ENCODE data around the gene EPSTI1.

The EPSTI1 gene

DNA sequence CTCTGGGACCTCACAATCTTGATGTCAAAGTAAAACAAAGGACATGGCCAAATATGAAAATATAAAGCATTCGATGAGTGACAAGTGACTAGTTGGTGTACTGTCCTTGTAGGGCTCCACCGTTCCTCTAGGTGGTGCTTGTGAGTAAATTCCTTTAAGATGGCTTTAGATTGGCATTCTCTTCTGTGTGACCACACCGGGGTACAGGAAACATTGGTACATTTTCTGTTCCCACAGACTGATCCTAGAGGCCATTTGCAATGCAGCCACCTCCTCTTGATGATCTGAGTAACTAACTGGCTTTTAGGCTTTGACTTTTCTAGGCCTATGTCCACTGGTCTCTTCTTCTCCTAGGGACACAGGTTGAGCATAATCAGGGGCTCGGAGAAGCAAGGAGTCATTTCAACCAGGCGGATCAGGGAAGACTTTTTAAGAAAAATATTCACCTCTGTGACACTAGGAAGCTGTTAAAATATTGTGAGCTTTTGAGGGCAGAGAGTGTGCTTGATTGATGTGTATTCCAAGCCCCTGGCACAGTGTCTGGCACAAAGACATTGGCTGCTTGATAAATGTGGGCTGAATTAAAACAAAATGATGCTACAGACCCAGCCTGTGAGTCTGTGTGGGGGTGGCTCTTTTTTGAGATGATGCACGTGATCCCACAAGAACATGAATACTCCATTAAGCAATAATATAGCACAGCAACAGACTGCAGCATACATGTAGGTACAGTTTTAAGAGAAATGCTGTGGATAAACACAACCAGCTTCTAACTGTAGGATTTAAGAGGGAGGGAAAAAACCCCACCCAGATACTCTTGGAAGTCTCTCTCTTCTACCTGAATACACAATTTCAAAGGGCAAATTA lies 21.0 kb downstream of the EPSTI1 start:
- DNase-seq, result no peak

DNA sequence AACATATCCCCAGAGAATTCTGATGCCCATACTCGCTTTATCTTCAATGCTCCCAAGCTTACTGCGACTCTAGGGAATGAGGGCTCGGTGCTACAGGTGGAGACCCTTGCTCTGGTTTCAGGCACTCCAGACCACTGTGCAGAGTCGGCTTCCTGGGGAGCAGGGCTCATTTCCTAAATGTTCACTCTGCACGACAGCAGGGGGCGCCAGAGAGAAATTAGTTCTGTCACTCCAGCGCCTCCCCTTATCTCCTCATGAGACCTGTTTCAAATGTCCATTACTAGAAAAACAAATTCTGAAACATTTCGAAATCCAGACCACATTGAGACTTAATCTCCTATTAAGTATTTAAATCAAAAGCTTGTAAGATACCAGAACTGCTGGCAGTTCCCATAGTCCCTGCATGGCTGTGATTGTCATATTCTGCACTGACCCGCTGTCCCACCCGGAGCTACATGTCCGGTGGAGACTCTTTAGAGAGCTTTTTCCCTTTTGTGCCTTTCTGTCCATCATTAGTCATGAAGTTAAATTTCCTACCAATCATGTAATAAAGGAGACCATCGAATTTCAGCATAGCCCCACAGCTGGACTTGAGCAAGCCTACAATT lies 22.4 kb downstream of the EPSTI1 start:
- peak; percentile 96 for DNase-seq

DNA sequence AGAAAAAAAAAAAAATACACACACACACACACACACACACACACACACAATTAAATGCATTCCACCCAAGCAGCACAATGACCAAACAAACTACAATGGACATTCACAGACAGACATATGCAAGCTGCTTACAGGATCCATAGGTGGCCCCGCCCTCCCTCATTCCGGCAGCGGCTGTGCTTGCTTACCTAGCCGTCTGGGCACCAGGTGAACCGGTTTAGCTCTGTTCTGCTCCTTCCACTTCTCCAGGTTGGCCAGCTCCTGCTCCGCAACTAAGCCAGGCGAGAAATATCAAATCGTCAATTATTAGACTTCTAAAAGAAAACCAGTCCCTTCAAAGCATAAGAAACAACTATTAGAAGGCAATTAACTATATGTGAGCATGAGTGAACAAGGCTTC lies 23.1 kb downstream of the EPSTI1 start:
- DNase-seq, result no peak

DNA sequence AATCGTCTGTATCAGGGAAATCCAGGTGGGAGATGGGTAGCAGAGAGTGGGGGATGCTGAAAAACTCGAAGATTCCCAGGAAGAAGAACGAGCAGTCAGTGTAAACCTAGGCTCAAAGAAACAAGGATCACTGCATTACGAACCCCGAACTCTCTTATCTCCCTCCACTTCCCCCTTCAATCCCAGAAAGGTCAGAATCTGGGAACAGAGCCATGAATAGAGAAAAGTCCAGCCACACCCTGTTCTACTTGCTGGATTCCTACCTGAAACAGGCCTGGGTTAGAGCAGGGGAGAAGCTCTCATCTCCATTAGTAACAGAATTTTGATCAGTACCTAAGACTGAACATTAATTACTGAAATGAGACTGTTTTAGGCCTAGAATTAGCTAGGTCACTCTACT lies 24.4 kb downstream of the EPSTI1 start:
- DNase-seq, result no peak

DNA sequence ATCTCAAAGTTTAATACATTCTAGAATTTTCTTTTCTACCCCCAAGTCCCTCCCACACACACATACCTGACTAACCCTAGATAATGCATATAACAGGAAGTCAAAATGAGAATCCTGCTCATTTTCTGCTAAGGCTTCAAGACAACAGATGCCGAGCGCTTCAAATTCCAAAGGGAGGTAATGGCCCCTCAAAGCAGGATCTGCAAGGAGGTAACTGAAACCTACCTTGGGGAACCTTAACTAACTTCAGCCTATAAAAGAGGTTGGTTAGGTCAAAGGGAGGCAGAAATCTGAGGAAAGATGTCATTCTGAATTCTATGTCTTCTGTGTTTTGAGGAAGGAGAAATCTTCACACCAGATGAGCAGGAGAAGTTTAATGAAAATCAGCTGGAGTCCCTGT lies 26.8 kb downstream of the EPSTI1 start:
- DNase-seq, result no peak

DNA sequence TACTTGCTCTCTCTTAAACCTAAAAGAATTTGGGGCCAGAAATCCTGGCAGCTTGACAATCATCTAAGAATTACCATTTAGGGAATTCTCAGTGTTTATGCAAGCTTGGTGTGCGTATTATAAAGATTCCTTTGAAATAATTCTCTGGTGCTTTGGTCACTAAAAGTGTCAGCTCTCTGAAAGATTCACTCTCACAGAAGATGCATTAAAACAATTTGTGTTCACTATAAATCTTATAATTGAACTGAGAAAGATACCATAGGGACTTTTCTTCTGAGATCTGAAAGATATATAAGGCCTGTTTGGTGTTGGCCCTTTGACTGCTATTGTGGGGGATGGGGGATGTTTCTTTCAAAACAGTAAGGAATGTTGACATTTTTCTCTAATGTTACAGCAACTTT lies 27.3 kb downstream of the EPSTI1 start:
- no peak for DNase-seq

DNA sequence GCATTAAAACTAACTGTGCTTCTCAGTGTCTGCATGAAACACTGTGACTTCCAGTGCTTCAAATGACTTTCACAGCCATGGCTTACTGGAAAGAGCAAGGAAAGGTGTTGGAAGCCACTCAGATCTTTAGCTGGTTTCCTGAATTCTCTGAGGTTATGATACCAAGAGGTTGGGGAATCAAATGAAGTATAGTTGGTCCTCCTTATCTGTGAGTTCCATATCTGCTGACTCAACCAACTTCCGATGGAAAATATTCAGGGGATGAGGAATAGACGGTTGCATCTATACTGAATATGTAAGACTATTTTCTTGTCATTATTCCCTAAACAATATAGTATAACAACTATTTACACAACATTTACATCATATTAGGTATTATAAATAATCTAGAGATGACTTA lies 32.4 kb downstream of the EPSTI1 start:
- no peak for DNase-seq

DNA sequence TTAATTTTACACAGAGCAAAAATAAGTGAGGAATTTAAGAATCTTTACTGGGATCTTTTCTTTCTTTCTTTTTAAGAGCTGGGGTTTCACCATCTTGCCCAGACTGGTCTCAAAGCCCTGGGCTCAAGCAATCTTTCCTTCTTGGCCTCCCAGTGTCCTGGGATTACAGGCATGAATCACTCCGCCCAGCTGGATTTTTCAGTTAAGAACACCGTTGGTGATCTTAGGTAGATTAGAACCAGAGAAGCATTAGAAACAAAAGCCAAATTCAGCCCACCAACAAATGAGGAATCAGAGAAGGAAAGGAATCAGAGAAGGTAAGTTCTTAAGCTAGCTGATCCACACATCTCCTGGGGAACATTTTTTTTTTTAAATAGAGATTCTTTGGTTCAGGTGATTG lies 34.2 kb downstream of the EPSTI1 start:
- DNase-seq, result no peak

DNA sequence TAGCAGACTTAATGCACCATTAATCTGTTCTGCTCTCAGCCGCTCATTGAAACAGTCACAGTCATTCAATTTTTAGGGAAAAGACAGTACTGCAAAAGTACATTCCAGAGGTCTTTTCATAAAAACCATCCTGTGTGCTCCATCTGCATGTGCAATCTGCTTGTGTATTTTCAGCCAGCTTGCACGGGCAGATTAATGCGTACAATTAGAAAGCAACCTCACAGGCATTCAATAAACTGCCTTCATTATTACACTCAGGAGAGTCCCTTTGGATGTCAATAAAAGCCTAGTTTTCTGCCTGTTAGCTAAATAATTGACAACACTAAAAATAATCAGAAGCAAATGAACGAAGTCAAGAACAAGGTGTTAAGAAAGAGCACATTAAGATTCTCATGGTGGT lies 41.9 kb downstream of the EPSTI1 start:
- no peak for DNase-seq

DNA sequence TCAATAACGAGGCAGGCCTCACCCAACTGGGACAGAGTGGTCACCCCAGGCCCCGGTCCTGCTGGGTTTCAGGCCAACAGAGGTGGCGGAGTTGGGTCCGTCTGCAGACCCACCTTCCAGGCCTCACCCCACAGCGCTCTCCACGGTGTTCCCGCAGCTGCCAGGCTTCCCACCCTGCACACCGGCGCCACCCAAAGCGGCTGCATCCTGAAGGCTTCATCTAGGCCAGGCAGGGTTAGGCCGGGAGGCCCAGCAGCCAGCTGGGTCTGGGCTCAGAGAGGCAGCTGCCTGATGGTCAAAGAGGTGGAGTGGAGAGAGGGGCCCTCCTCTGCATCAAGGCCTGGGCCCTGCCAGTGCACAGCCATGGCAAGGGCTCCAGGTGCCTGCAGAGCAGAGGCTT lies 44.1 kb downstream of the EPSTI1 start:
- DNase-seq, result no peak

DNA sequence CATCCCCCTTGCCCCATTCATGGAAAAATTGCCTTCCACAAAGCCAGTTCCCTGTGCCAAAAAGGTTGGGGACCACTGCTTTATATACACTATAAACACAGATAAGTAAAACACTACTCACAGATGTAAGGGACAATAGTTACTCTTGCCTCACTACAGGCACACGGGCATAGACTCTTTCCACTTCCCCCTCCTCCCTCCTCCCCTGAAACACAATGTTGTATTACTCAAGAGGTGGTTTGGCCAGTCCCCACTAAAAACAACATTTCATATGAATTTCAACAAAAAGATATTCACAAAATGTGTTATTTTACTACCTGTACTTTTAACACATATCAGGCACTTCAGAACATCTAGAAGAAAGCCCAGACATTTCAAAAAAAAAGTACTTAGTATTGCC lies 45.1 kb downstream of the EPSTI1 start:
- DNase-seq, result no peak

DNA sequence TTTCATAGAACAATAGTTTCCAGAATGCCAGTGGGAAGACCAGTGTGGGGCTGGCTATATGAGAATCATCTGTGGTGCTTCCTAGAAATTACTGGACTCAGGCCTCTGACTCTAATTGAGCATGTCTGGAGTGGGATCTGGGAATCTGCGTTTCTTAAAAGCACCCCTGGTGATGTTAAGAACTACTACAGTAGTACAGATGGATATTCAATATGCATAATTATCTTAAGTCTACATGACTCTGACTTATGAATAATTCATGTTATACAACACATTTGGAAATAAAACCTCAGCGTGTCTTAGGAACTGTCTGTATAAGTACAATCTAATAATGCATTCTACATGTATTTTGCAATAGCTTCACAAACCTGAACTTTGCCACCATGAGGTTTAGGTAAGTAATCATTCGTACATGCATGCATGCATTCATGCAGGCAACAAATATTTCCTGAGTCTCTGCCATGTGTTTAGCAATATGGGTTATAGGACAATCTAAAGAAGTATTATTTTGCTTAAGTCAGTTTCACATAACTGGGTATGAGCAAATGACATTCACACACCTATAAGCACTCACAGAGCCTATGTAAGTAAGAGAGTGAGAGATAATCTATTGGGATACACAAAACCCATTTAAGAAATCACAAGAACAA lies 62.0 kb downstream of the EPSTI1 start:
- DNase-seq, result no peak

DNA sequence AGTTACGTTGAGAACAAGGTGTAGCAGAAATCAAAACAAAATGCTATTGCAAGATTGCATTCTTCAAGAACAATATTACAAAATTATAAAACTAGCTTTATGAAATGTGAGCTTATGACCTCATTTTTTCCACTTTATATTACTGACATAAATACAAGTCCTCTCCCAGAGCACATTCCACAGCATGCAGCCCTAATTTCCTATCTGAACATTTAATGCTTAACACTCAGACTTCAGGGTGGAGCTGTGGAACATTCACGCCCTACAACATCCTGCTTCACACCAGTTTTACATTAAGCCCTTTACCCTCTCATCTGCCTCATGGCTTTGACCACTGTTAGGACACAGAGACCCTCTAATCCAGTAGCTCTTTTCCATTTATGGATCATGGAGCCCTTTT lies 65.5 kb downstream of the EPSTI1 start:
- DNase-seq, result no peak

DNA sequence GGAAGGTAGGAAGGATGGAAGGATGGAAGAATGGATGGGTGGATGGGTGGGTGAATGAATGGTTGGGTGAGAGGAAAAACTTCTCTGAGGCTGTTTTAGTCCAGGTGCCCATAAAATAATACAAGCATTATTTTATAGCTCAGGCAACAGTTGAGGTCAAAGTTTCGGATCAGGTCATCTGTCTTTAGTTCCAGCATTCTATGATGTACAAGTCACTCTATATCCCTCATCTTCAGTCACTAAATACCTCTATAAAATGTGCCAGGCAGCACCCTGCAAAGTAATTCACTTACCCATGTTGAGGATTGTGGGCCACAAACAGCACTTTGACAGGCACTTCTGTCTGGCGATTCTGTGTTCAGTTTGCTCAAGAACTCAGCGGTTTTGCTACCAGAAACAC lies 66.0 kb downstream of the EPSTI1 start:
- DNase-seq, result no peak

DNA sequence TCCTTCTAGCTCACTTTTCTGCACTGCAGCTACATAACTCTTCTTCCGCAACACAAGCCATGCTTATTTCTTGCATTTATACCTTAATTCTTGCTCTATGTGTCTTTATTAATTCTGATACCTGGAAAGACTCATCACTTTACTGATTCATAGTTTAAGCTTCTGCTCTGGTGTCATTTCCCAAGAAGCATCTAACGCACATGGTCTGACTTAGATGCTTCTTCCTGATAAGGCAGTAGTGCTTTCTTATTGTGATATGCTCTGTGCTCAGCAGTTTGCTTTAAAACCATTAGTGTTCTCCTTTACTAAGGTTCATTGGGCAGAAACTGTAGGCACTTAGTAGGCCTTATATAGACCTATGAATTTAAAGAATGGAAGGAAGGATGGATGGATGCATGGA lies 66.4 kb downstream of the EPSTI1 start:
- no peak for DNase-seq

DNA sequence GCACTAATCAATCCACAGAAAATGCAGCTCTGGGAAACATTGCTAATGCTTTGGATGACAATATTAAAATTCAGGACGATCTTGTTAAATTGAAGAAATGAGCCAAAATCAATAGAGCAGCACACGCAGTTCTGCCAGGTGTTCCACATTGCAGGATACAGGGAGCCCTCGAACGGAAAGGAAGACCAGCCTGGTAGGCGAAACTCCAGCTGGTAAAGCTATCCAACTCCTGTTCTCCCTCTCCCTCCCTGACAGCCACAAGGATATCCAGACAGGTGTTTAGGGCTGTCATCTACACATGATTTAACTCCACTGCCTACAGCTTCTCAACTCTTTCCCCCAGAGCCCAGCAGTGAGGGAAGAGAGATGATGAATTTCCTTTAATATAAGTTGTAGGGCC lies 67.7 kb downstream of the EPSTI1 start:
- no peak for DNase-seq

DNA sequence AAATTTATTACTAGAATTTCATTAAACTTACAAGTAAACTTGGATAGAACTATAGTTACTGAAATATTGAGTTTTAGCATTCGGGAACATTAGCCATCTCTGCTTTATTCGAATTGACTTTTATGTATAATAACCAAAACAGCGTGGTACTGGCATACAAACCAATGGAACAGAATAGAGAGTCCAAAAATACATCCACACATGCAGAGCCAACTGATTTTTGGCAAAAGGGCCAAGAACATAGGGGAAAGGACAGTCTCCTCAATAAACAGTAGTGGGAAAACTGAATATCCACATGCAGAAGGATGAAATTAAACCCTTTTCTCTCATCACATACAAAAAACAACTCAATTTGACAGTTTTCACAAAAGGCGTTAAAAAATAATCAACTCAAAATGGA lies 84.3 kb downstream of the EPSTI1 start:
- no peak for DNase-seq

DNA sequence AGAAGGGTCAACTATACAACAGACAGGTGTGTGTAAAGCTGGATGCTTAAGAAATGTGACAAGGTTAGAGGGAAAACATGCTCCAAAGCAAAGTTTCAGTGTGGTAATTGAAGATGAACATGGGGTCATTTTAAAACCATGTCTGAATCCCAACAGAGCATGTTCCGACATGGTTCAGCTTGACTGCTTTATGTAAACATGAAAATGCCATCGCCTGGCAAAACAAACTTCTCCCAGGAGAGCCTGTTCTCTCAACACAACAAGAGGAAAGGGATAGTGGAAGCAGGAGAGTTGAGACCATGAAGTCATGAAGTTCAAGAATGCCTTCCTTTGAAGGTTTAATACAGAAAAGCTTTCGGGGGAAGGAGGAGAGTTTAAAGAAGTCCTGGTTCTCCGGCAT lies 85.8 kb downstream of the EPSTI1 start:
- DNase-seq, result no peak

DNA sequence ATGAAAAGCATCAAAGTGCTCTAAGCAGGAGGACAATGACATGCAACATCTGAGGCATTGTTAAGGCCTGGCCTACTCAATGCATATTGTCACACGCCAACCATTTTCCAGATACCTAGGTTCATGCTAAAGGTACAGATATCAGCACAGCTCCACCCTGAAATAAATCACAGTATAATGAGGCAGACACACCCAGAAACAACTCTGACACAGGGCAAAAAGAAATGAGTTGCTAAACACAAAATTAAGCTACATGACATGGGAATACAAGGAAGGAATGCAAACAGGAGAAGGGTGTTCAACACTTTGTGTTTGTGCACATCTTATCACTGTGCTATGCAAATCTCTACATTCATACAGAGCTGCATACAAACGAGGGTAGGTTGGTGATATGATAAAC lies 86.5 kb downstream of the EPSTI1 start:
- no peak for DNase-seq

DNA sequence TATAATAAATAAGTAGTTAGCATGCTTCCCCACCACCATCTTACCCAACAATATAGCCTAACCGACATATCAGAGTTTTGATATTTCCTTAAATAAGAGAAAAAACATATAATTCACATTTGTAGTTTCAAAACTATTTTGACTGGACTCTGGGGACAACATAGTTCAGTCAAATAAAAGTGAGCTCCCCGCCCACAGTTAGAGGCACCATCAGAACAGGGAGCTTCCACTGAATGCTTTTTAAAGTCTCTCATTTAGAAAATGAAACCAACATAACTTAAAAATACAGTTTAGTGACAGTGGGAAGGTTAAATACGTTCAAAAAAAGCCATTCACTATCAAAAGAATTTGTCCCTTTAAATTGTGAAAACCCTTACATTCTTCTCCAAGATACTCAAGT lies 92.8 kb downstream of the EPSTI1 start:
- no peak for DNase-seq

DNA sequence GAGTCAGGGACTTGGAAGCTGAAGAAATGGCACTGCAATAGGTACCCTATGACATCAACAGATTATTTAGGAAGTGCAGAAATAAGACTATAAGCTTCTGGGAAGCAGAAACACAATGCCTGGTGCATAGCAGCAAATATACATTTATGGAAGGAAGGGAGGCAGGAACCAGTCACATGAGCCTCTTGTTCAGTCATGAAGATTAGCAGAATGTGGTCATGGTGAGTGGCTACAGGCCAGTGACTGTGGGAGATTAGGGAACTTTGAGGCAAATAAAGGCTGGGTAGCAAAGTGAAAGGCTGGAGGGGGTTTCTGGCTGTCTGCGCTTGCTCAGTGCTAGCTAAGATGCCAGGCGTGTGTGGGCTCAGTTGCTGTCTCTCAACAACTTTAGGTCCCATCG lies 96.3 kb downstream of the EPSTI1 start:
- DNase-seq, result no peak

DNA sequence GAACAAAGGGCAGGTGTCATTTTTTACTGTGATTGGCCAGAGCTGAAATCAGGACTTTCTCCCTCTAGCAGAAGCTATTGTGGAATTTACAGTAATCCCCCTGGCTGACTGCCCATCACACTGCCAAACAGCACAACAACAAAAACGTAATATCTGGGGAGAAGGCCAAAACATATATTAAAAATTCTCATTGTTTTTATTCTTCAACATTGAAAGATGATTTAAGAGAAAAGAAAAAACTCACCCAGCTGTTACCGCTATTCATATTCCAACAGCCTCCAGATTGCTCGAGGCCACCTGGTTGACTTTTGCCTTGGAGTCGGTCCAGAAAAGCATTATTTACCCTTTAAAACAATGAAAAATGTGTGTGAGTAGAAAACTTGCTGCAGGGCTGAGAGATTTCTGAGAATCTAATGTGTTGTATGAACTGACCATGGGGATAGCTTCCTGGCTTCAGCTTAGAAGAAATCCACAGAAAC lies 97.2 kb downstream of the EPSTI1 start:
- no peak for DNase-seq

DNA sequence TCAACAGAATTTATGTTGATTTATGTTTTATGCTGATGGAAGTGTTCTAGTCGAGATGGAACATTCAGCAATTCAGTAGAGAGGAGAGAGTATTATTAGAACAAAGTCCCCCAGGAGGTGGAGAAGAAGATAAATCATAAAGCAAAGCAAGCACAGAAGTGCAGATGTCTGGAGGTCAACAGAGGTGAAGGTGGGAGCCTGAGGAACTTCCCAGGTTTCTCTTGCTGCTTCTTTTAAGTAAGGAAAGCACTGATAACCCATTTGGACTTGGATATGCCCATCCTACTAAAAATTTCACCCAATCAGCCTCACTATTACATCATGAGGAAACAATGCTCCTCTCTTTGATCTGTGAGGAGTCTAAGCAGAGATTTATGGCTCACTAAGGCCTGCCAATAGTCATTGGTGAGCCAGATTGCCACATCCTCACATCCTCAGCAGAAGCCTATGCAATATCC lies 98.8 kb downstream of the EPSTI1 start:
- no peak for DNase-seq

DNA sequence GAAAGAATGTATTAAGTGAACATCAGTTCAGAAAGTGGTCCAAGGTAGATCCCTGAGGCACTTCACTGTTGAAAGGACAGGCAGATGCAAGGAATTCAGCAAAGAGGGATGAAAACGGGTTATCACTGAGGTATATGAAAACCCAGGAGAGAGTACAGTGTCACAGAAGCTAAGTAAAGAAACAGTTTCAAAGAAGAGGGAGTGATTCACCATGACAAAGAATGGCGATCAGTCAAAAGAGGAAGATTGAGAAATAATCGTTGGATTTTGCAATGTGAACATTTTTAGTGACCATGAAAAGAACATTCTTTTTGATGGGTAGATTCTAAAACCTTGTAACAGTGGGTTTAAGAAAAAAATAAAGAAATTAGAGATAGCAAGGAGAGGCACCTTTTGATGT lies 99.3 kb downstream of the EPSTI1 start:
- DNase-seq, result no peak

Data from activated CD8-positive, alpha-beta memory T cell treated with anti-CD3 and anti-CD28 coated beads, Interleukin-2, amount 50 U/mL, for 48 hours (primary cell).